Aorta (tissue), 5 donors: ENCODE data around the gene IRF8. TPM values are rescaled to one million over a fixed set of nuclear protein-coding genes. Genes with fewer than 3 reads are reported as not detected.
"Not testable (repeated sequence)": the region's sequence is repeated elsewhere in the genome, so short reads cannot be mapped to it uniquely, and the experiment has no call there.

Source experiments
- ATAC-seq: fragments of 200-7000 bp; cut with Tn5 transposase; one replicate; pipeline ENCODE4 v1.9.1; 2022; ENCODE audit warnings: moderate library complexity; ENCODE audit not compliant: low FRiP score
- DNase-seq, 2 donors: peaks; one replicate each; pipeline ENCODE4 v3.0.0-alpha.2; 2020
- H3K27ac ChIP-seq, 2 donors: one replicate each; pipeline ENCODE4 v1.5.1; 2013; ENCODE audit warnings: low read length in 2 of 2, mild to moderate bottlenecking in 2 of 2, moderate library complexity in 2 of 2, control low read depth in 1 of 2, inconsistent platforms in 1 of 2, low read depth in 1 of 2
- H3K27me3 ChIP-seq, 2 donors: one replicate each; pipeline ENCODE4 v1.6.1; 2013; ENCODE audit warnings: control low read depth in 1 of 2, low read length in 1 of 2, mild to moderate bottlenecking in 1 of 2, moderate library complexity in 1 of 2; ENCODE audit not compliant: insufficient read depth in 2 of 2, control insufficient read depth in 1 of 2
- H3K36me3 ChIP-seq, 2 donors: one replicate each; pipeline ENCODE4 v1.6.1; 2013; ENCODE audit warnings: control low read depth in 1 of 2, low read length in 1 of 2, mild to moderate bottlenecking in 1 of 2; ENCODE audit not compliant: insufficient read depth in 2 of 2, control insufficient read depth in 1 of 2
- H3K4me1 ChIP-seq, 2 donors: one replicate each; pipeline ENCODE4 v1.6.1; 2013; ENCODE audit warnings: low read length in 2 of 2, control low read depth in 1 of 2, mild to moderate bottlenecking in 1 of 2, moderate library complexity in 1 of 2; ENCODE audit not compliant: insufficient read depth in 2 of 2, control insufficient read depth in 1 of 2
- H3K4me3 ChIP-seq, 2 donors: one replicate each; pipeline ENCODE4 v1.5.1; 2013; ENCODE audit warnings: low read length in 2 of 2, control low read depth in 1 of 2, mild to moderate bottlenecking in 1 of 2
- H3K9me3 ChIP-seq: one replicate; pipeline ENCODE4 v1.6.1; 2013; ENCODE audit warnings: mild to moderate bottlenecking, low read length; ENCODE audit not compliant: control insufficient read depth
- WGBS, 2 donors: extraction: QIAGEN DNeasy Blood & Tissue Kit; methylation state at CpG; one replicate each; pipeline ENCODE4 v1.1.7; 2013; 5-methylcytosine and 5-hydroxymethylcytosine counted together
- intact Hi-C, 2 donors: fragments of 100-400 bp; cut with DNase I; formaldehyde crosslinking; loops; one replicate each; pipeline versions ENCODE4 v1.14.2 to v1.15.0; 2022
- polyA plus RNA-seq, 2 donors: library from polyadenylated mRNA; stranded (reverse); fragments of 200-250 nt; gene quantifications; one replicate each; pipeline ENCODE4 v1.2.3, GENCODE V29; 2013
- total RNA-seq, 2 donors: library from RNA; stranded (reverse); fragmentation: NEBNext Ultra II Directional; extraction: Animal tissue kit (Norgen Biotek cat#: 25700); gene quantifications; one replicate each; pipeline ENCODE4 v1.2.1, GENCODE V29; 2021
- donor health status: healthy with polysubstance abuse.
- donor health status: Bipolar disorder and iron deficiency.
- donor health status: DM: no; HTN: no; CAD: no.
- donor health status: DM: no; HTN: no; CAD: no.
- donor health status: DM: yes; HTN: yes; CAD: no.

Gene IRF8
- total and polyA plus RNA-seq, 4 donors: 3.7 to 25.2 (median 12.9) TPM

DNA sequence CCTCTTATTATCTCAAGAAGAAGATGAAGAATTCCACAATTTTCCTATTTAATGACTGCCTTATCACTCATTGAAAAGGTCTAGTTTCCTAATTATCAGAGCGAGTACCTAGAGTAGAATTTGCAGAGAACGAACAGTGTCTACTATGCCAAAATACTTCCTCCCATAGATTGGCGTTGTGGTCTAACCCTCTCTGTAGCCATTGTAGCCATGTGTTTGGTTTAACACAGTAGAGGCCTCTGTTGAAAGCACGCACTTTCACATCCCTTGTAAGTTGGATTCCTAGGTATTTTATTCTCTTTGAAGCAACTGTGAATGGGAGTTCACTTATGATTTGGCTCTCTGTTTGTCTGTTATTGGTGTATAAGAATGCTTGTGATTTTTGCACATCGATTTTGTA lies 24.9 kb upstream of the IRF8 start:
- H3K27me3 ChIP-seq, DNase-seq, H3K4me1 ChIP-seq, H3K4me3 ChIP-seq, H3K9me3 ChIP-seq, ATAC-seq, intact Hi-C loops, H3K27ac ChIP-seq, H3K36me3 ChIP-seq: not testable (repeated sequence)
- WGBS, 2 donors: 83 to 90% methylated on average over 4 to 5 of the region's 5 CpGs

DNA sequence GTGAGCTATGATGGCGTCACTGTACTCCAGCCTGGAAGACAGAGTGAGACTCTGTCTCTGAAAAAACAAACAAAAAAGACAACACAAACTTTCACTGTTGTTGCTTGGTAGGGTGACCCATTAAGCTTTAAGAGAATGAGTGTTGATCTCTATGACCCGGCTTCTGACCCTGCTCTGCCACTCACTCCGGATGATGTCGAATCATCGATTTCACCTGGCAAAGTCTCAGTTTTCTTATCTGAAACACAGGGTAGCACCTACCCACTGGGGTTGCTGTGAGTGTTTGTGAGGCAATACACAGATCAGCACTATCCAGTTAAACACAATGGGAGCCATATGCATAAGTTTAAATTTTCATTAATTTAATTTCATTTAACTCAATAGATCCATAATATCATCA lies 20.6 kb upstream of the IRF8 start:
- intact Hi-C loops: no loop called here
- Histone ChIP-seq H3K4me1 (no peaks in the 10 kb centered on the region), H3K36me3 (no peaks in the 10 kb centered on the region), H3K9me3 (no peaks in the 10 kb centered on the region), H3K27ac (no peak overlapping the region), H3K27me3 (no peaks in the 10 kb centered on the region), H3K4me3 (no peak overlapping the region)
- WGBS, 2 donors: 47 to 64% methylated on average over 5 of the region's 5 CpGs
- ATAC-seq: no peak
- DNase-seq: no peak

DNA sequence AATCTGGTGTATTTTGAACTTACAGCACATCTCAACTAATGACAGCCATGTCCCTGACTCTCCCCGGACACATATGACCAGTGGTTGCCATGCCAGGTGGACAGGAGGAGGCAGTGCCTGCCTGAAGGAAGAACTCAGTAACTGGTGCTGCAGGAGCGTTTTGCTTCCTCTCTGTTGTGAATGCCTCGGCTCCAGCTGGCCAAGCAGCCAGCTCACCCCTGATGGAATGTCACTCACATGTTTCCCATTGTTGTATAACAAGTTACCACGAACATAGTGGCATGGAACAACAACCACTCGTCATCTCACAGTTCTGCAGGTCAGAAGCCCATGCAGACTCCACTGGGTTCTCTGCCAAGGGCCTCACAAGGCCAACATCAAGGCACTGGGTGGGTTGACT lies 20.1 kb upstream of the IRF8 start:
- Histone ChIP-seq H3K4me1 (no peaks in the 10 kb centered on the region), H3K27ac (no peak overlapping the region), H3K27me3 (no peaks in the 10 kb centered on the region), H3K36me3 (no peaks in the 10 kb centered on the region), H3K4me3 (no peak overlapping the region), H3K9me3 (no peaks in the 10 kb centered on the region)
- DNase-seq (no peak), ATAC-seq (no peak)
- 16 to 18% methylated on average over 5 of the region's 5 CpGs for WGBS, 2 donors
- intact Hi-C loops: no loop called here

DNA sequence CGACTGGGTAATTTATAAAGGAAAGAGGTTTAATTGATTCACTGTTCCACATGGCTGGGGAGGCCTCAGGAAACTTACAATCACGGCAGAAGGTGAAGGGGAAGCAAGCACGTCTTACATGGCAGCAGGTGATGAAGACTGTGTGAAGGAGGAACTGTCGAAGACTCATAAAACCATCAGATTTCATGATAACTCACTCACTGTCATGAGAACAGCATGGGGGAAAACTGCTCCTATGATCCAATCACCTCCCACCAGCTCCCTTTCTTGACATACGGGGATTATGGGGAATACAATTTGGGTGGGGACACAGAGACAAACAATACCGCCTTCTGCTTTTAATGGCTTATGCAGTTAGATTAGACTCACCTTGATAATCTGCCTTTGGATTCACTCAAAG lies 19.4 kb upstream of the IRF8 start:
- 68 to 78% methylated on average over 6 of the region's 6 CpGs for WGBS, 2 donors
- H3K9me3 ChIP-seq: no peaks in the 10 kb centered on the region

DNA sequence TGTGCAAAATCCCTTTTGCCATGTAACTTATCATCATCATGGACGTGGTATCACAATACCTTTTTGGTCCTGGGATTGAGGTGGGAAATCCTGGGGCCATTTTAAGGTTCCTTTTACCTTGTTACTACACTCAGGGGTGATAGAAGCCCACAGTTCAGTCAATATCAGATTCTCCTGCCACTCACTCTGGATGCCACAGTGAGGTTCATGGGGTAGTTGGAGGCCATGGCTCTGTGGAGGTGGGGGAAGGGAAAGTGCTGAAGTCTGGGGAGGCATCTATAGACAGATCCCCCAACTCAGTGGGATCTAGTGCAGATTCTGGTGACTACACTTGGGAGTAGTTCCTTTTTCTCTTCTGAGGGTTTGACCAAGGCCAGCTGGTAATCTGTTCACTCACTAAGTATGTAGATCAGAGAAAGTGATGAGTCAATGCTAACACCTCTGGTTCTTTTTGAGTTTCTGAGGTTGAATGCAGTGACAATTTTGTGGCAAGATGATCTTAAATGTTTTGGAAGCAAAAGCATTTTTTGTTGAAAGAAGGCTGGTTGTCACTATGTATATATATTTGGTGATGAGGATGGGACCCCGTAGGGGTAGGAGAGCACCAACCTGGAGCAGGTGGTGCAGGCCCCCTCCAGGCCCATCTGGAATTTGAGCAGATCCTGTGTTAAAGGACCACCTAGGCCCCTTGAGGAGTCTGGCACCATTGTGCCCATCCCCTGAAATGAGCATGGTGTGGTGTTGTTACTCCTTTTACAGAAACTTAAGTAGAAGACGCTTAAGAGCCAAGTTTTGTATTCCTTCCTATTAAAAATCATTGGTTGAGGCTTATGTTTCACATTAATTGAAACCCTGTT lies 18.8 kb upstream of the IRF8 start:
- Histone ChIP-seq H3K4me1 (no peaks in the 10 kb centered on the region), H3K9me3 (no peaks in the 10 kb centered on the region), H3K27me3 (no peaks in the 10 kb centered on the region), H3K27ac (no peak overlapping the region), H3K4me3 (no peak overlapping the region), H3K36me3 (no peaks in the 10 kb centered on the region)
- DNase-seq: no peak
- 83 to 89% methylated on average over 3 of the region's 3 CpGs for WGBS, 2 donors
- ATAC-seq: no peak
- intact Hi-C loops: no loop called here

More for the DNA sequence above, 19.4 kb upstream of the IRF8 start:
- Histone ChIP-seq H3K4me1 (no peaks in the 10 kb centered on the region), H3K36me3 (no peaks in the 10 kb centered on the region), H3K4me3 (no peak overlapping the region), H3K27me3 (no peaks in the 10 kb centered on the region), H3K27ac (no peak overlapping the region)
- intact Hi-C loops: no loop called here
- DNase-seq: no peak
- no peak for ATAC-seq

DNA sequence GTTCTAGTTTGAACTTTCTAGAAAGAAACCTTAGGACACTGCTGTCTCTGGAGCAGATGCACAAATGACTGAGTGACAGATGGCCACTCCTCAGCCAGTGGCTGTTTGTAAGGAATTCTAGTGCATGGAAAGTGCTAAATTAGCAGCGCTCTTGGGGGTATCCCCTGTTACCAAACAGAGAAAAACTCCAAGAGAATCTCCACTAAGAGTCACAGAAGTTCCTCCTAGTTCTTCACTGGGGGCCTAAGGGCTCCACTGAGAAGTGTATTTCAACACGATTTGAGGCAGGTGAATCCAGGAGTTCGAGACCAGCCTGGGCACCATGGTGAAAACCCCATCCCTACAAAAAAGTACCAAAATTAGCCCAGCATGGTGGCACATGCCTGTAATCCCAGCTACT lies 18.1 kb upstream of the IRF8 start:
- no peak for DNase-seq
- Histone ChIP-seq H3K27ac (no peak overlapping the region), H3K36me3 (no peaks in the 10 kb centered on the region), H3K4me1 (no peaks in the 10 kb centered on the region), H3K27me3 (no peaks in the 10 kb centered on the region), H3K9me3 (no peaks in the 10 kb centered on the region), H3K4me3 (no peak overlapping the region)
- no peak for ATAC-seq
- WGBS, 2 donors: 91 to 94% methylated on average over 3 of the region's 3 CpGs
- intact Hi-C loops: no loop called here

DNA sequence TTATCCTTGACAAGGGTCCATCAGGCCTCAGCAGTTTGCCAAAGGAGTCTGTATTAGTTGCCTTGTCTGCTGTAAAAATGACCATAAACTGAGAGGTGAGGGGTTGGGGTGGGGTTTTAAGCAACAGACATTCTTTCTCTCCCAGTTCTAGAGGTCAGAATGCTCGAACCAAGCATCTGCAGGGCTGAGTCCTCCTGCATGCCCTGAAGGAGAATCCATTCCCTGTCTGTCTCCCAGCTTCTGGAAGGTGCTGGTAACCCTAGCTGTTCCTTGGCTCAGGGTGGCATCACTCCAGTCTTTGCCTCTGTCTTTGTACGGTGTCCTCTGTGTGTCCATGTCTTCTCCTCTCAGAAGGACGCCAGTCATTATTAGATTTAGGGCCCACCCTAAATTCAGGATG lies 17.5 kb upstream of the IRF8 start:
- Histone ChIP-seq H3K27me3 (peaks cover 0 to 2% of the 10 kb centered on the region in 2 donors), H3K4me1 (no peaks in the 10 kb centered on the region), H3K9me3 (no peaks in the 10 kb centered on the region), H3K36me3 (no peaks in the 10 kb centered on the region), H3K4me3 (no peak overlapping the region), H3K27ac (no peak overlapping the region)
- WGBS, 2 donors: 52 to 67% methylated on average over 3 of the region's 3 CpGs
- ATAC-seq (no peak), DNase-seq (no peak)
- intact Hi-C loops: no loop called here

DNA sequence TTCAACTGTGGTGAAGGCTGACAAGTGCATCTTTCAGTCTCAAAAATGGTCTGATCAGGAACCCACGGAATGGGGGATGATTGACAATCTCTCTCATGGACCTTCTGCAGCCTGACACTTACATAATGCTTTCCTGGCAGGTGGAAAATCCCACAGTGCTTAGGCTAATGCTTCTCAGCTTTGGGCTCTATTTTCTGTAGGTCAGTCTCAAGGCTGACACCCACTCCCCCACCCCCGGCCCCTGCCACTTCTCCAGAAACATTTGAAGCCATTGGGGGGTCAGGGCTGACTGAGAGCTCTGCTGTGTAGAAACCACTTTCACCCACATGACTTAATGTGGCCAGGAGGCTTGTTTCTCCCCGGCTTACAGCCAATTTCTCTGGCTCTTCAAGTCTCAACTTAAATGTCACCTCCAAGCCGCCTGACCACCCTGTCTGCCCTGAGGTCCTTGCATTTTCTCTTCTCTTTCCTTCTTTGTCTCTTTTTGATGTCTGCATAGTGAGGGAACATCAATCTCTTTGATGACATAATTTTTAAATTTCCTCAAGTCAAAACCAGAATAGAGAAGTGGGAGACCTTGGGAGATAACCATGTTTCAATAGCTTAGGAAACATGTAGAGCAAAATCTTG lies 16.7 kb upstream of the IRF8 start:
- Histone ChIP-seq H3K4me1 (no peaks in the 10 kb centered on the region), H3K4me3 (no peak overlapping the region), H3K36me3 (no peaks in the 10 kb centered on the region), H3K27ac (no peak overlapping the region), H3K9me3 (no peaks in the 10 kb centered on the region), H3K27me3 (peaks cover 0 to 2% of the 10 kb centered on the region in 2 donors)
- ATAC-seq: no peak
- WGBS, 2 donors: 55 to 56% methylated on average over 4 of the region's 4 CpGs
- intact Hi-C loops: no loop called here
- DNase-seq: no peak

DNA sequence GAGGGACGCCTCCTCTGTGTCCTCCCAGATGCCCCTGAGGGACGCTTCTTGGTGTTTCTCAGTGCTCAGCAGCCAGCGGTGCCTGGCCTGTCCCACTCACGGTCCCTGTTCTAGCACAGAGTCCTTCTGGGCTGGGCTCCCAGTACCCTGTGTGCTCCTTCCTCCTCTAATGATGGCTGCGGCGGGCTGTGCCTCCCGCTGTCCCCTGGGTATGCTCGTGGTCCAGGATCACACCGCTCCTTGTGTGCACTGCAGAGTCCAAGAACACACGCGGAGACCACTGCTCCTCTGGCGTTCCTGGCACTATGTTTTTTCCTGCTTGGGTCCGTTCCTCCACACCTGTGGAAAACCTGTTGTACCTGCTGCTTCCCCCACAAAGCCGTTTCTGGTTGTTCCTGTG lies 15.1 kb upstream of the IRF8 start:
- Histone ChIP-seq H3K4me3 (no peak overlapping the region), H3K27me3 (peaks cover 0 to 2% of the 10 kb centered on the region in 2 donors), H3K36me3 (no peaks in the 10 kb centered on the region), H3K27ac (no peak overlapping the region), H3K9me3 (no peaks in the 10 kb centered on the region), H3K4me1 (no peaks in the 10 kb centered on the region)
- intact Hi-C loops: no loop called here
- ATAC-seq (no peak), DNase-seq (no peak)
- 68 to 71% methylated on average over 14 of the region's 14 CpGs for WGBS, 2 donors
